HCT116 (cell line): ENCODE results near the gene ITIH1. TPM values are rescaled to one million over a fixed set of nuclear protein-coding genes. Genes with fewer than 3 reads are reported as not detected.

ENCODE experiments used
- ATAC-seq: fragments of 200-7000 bp; cut with Tn5 transposase; 2 replicates; pipeline ENCODE4 v1.9.1; 2020; ENCODE audit warnings: mild to moderate bottlenecking, moderate library complexity
- BruUV-seq: library from RNA; stranded (reverse); fragments of 400-500 nt; replicated peaks from 2 replicates; lab custom pipeline; 2021; lab: Mats Ljungman, UMichigan
- CTCF ChIA-PET: fragments of 300-600 bp; sonication (Branson Sonifier 250); formaldehyde crosslinking; loops from one replicate; lab custom pipeline; 2021; ENCODE audit warnings: antibody characterized with exemption; lab: Charles Lee
- POLR2A ChIA-PET: fragments of 300-600, 350-600 bp; sonication (Branson Sonifier 250); formaldehyde crosslinking; loops from one replicate; lab custom pipeline; 2021; ENCODE audit warnings: antibody characterized with exemption; lab: Charles Lee
- RAD21 ChIA-PET, 2 experiments: fragments of 300-600 bp; sonication (Branson Sonifier 250); formaldehyde crosslinking; loops; one replicate each; lab custom pipeline; 2023; ENCODE audit warnings: low total read pairs in 2 of 2; ENCODE audit not compliant: uncharacterized antibody in 2 of 2, unreplicated experiment in 2 of 2, low non-redundant PET in 1 of 2; lab: Charles Lee
- DNase-seq: peaks from one replicate; pipeline ENCODE4 v3.0.0-alpha.2; 2010; ENCODE audit warnings: low read depth, low spot score
- H2AFZ ChIP-seq: fragments of 200-600 bp; shearing (Covaris generic), sonication (generic); 2 replicates; pipeline ENCODE4 v1.6.1; 2017; ENCODE audit warnings: low read depth, mixed run types, mixed read lengths, antibody characterized with exemption, low read length; ENCODE audit not compliant: poor library complexity, severe bottlenecking
- H3K27ac ChIP-seq: 2 replicates; pipeline ENCODE4 v1.5.1; 2012; ENCODE audit warnings: low read depth, low read length
- H3K27me3 ChIP-seq: fragments of 200-600 bp; sonication (generic); 2 replicates; pipeline ENCODE4 v1.6.1; 2016; ENCODE audit warnings: mixed run types, low read length, mixed read lengths; ENCODE audit not compliant: insufficient read depth
- H3K36me3 ChIP-seq, 2 experiments: fragments of 200-500 bp in 1 of 2; fragments of 200-600 bp in 1 of 2; sonication (Bioruptor generic) in 1 of 2; sonication (generic) in 1 of 2; 2 replicates each; pipeline versions ENCODE4 v1.5.1 to v1.6.1; 2014 to 2016; ENCODE audit warnings: low read length in 2 of 2, inconsistent platforms in 1 of 2, mixed read lengths in 1 of 2, mixed run types in 1 of 2; ENCODE audit not compliant: insufficient read depth in 2 of 2, control insufficient read depth in 1 of 2
- H3K4me1 ChIP-seq, 2 experiments: fragments of 200-600 bp in 1 of 2; sonication (generic) in 1 of 2; 2 replicates each; pipeline versions ENCODE4 v1.5.1 to v1.6.1; 2012 to 2017; ENCODE audit warnings: low read length in 2 of 2, inconsistent platforms in 1 of 2, mild to moderate bottlenecking in 1 of 2, mixed read lengths in 1 of 2, mixed run types in 1 of 2, moderate library complexity in 1 of 2; ENCODE audit not compliant: insufficient read depth in 2 of 2, control insufficient read depth in 1 of 2
- H3K4me2 ChIP-seq: fragments of 200-600 bp; sonication (generic); 2 replicates; pipeline ENCODE4 v1.6.1; 2017; ENCODE audit warnings: mixed run types, low read length, mixed read lengths
- H3K4me3 ChIP-seq, 2 experiments: fragments of 200-600 bp in 1 of 2; sonication (generic) in 1 of 2; replicated peaks in 1 of 2; 2 replicates each; pipeline ENCODE4 v1.5.1; 2011 to 2016; ENCODE audit warnings: low read length in 2 of 2, control low read depth in 1 of 2, low read depth in 1 of 2, mild to moderate bottlenecking in 1 of 2, mixed read lengths in 1 of 2, mixed run types in 1 of 2
- H3K79me2 ChIP-seq: fragments of 200-600 bp; sonication (generic); 2 replicates; pipeline ENCODE4 v1.6.1; 2017; ENCODE audit warnings: mild to moderate bottlenecking, mixed run types, low read length, moderate library complexity, mixed read lengths; ENCODE audit not compliant: insufficient read depth
- H3K9ac ChIP-seq: fragments of 200-600 bp; sonication (generic); 2 replicates; pipeline ENCODE4 v1.6.1; 2016; ENCODE audit warnings: low read length, mixed read lengths
- H3K9me2 ChIP-seq: fragments of 200-600 bp; sonication (generic), shearing (Covaris generic); 2 replicates; pipeline ENCODE4 v1.6.1; 2017; ENCODE audit warnings: mixed run types, mild to moderate bottlenecking, moderate library complexity; ENCODE audit not compliant: insufficient read depth
- H3K9me3 ChIP-seq, 2 experiments: fragments of 200-500 bp in 1 of 2; fragments of 200-600 bp in 1 of 2; sonication (Bioruptor generic) in 1 of 2; sonication (generic) in 1 of 2; 2 replicates each; pipeline ENCODE4 v1.6.1; 2014 to 2017; ENCODE audit warnings: low read length in 2 of 2, mixed read lengths in 2 of 2, inconsistent platforms in 1 of 2, low read depth in 1 of 2, mild to moderate bottlenecking in 1 of 2, mixed run types in 1 of 2, moderate library complexity in 1 of 2; ENCODE audit not compliant: control insufficient read depth in 1 of 2, insufficient read depth in 1 of 2
- H4K20me1 ChIP-seq: fragments of 200-600 bp; sonication (generic), shearing (Covaris generic); 2 replicates; pipeline ENCODE4 v1.6.1; 2017; ENCODE audit warnings: mixed run types, mild to moderate bottlenecking, moderate library complexity; ENCODE audit not compliant: insufficient read depth
- CBX3 ChIP-seq: IDR thresholded peaks from 2 replicates; pipeline ENCODE4 v1.6.1; 2012; ENCODE audit warnings: low read depth
- CEBPB ChIP-seq: IDR thresholded peaks from 2 replicates; pipeline ENCODE4 v1.6.1; 2012; ENCODE audit warnings: low read depth
- ELF1 ChIP-seq: IDR thresholded peaks from 2 replicates; pipeline ENCODE4 v1.6.1; 2012; ENCODE audit warnings: low read depth, borderline replicate concordance
- EZH2 ChIP-seq: fragments of 200-600 bp; sonication (generic); IDR thresholded peaks from 2 replicates; pipeline ENCODE4 v1.6.1; 2017; ENCODE audit warnings: antibody characterized with exemption, mixed run types
- EZH2phosphoT487 ChIP-seq: fragments of 200-600 bp; IDR thresholded peaks from 2 replicates; pipeline ENCODE4 v1.6.1; 2018; ENCODE audit warnings: antibody characterized with exemption, borderline replicate concordance
- FOSL1 ChIP-seq: IDR thresholded peaks from 2 replicates; pipeline ENCODE4 v1.6.1; 2012; ENCODE audit warnings: low read depth
- JUND ChIP-seq: IDR thresholded peaks from 2 replicates; pipeline ENCODE4 v1.6.1; 2012
- RAD21 ChIP-seq: IDR thresholded peaks from 2 replicates; pipeline ENCODE4 v1.6.1; 2012; ENCODE audit warnings: low read depth, mild to moderate bottlenecking
- SIN3A ChIP-seq: IDR thresholded peaks from 2 replicates; pipeline ENCODE4 v1.6.1; 2012; ENCODE audit warnings: low read depth
- SP1 ChIP-seq: IDR thresholded peaks from 2 replicates; pipeline ENCODE4 v1.6.1; 2012; ENCODE audit warnings: low read depth
- SRF ChIP-seq: IDR thresholded peaks from 2 replicates; pipeline ENCODE4 v1.6.1; 2012; ENCODE audit warnings: low read depth
- TCF7L2 ChIP-seq: IDR thresholded peaks from 2 replicates; pipeline ENCODE4 v1.7.0; 2011; ENCODE audit warnings: borderline replicate concordance, inconsistent platforms; ENCODE audit not compliant: insufficient read depth, insufficient read length; ENCODE audit errors: extremely low read depth
- YY1 ChIP-seq: IDR thresholded peaks from 2 replicates; pipeline ENCODE4 v1.6.1; 2011; ENCODE audit warnings: low read length, low read depth, moderate library complexity, mild to moderate bottlenecking; ENCODE audit not compliant: insufficient replicate concordance; ENCODE audit errors: extremely low read depth
- ZNF274 ChIP-seq: fragments of 200-500 bp; sonication (Bioruptor generic); IDR thresholded peaks from 2 replicates; pipeline ENCODE4 v1.6.1; 2014; ENCODE audit warnings: mild to moderate bottlenecking, low read depth, low read length, inconsistent platforms
- intact Hi-C: fragments of 100-400 bp; cut with micrococcal nuclease; formaldehyde crosslinking; loops from 2 replicates; pipeline ENCODE4 v1.10.0; 2022
- total RNA-seq: library from RNA; stranded (reverse); gene quantifications from one replicate; pipeline ENCODE4 v1.2.1, GENCODE V29; 2021; ENCODE audit not compliant: unreplicated experiment
- TF ChIP-seq, protein P1 (sequence below): IDR thresholded peaks from 2 replicates; pipeline ENCODE4 v1.6.1; 2012
- TF ChIP-seq, protein P2 (sequence below): IDR thresholded peaks from 2 replicates; pipeline ENCODE4 v1.6.1; 2012
- TF ChIP-seq, protein P3 (sequence below): IDR thresholded peaks from 2 replicates; pipeline ENCODE4 v1.6.1; 2011; ENCODE audit warnings: mild to moderate bottlenecking, low read length, moderate library complexity; ENCODE audit not compliant: insufficient replicate concordance; ENCODE audit errors: extremely low read depth

ITIH1 gene
- total RNA-seq, 1 experiment from 2014 or later: 0.37 TPM

DNA sequence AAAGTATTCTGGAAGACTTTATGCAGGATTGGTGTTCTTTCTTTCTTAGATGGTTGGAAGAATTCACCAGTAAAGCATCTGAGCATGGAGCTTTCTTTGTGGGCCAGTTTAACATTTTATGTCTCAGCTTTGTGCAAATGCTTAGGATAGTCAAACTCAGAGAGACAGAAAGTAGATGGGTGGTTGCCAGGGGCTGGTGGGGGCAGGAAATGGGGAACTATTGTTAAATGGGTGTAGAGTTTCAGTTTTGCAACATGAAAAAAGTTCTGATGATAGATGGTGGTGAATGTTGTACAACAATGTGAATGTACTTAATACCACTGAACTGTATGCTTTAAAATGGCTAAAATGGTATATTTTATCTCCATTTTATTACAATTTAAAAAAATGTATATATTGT is 46.7 kb upstream of the ITIH1 start:
- BruUV-seq: no TSS peak
- intact Hi-C loops: no loop called here
- no peak for DNase-seq
- H3K9me2 ChIP-seq: no peaks in the 10 kb centered on the region
- no peaks in the 10 kb centered on the region for H4K20me1 ChIP-seq
- H3K36me3 ChIP-seq: peaks cover 14 to 34% of the 10 kb centered on the region in 2 experiments
- TF ChIP-seq, protein P1, sequence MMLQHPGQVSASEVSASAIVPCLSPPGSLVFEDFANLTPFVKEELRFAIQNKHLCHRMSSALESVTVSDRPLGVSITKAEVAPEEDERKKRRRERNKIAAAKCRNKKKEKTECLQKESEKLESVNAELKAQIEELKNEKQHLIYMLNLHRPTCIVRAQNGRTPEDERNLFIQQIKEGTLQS: no peak
- no peak for TF ChIP-seq SP1
- TF ChIP-seq JUND: no peak
- TF ChIP-seq, protein P2, sequence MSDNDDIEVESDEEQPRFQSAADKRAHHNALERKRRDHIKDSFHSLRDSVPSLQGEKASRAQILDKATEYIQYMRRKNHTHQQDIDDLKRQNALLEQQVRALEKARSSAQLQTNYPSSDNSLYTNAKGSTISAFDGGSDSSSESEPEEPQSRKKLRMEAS: no peak
- TF ChIP-seq EZH2: no peak
- TF ChIP-seq ZNF274: no peak
- TF ChIP-seq RAD21: no peak
- TF ChIP-seq SIN3A: no peak
- TF ChIP-seq SRF: no peak
- TF ChIP-seq CBX3: no peak
- no peak for TF ChIP-seq ELF1
- H3K4me3 ChIP-seq: no peak overlapping the region
- ChIA-PET RAD21 (interaction anchor here in 1 of 2 experiments (0.6 kb wide), 1 partner anchor 27 kb away, joined by 3 read pairs; no protein-coding TSS in a partner anchor), CTCF (no interaction called here), POLR2A (no interaction called here)
- H3K9me3 ChIP-seq: no peaks in the 10 kb centered on the region
- H2AFZ ChIP-seq: no peak overlapping the region
- H3K4me2 ChIP-seq: no peak overlapping the region
- no peak overlapping the region for H3K9ac ChIP-seq
- H3K79me2 ChIP-seq: no peaks in the 10 kb centered on the region
- no peak overlapping the region for H3K27ac ChIP-seq
- peaks cover 0 to 9% of the 10 kb centered on the region in 2 experiments; a peak in 1 of 4 replicates for H3K4me1 ChIP-seq
- no peak for ATAC-seq
- H3K27me3 ChIP-seq: no peaks in the 10 kb centered on the region

DNA sequence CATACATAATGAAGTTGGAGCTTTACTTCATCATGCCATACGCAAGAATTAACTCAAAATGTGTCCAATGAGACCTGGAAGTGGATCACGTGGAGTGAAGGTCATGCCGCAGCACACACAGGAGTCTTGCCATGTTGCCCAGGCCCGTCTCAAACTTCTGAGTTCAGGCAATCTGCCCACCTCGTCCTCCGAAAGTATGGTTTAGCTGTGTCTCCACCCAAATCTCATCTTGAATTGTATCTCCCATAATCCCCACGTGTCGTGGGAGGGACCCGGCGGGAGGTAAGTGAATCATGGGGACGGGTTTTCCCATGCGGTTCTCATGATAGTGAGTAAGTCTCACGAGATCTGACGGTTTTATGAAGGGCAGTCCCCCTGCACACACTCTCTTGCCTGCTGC is 45.8 kb upstream of the ITIH1 start:
- Histone ChIP-seq H3K9me2 (no peaks in the 10 kb centered on the region), H3K27me3 (no peaks in the 10 kb centered on the region), H3K4me2 (no peak overlapping the region), H3K27ac (no peak overlapping the region), H3K9me3 (no peaks in the 10 kb centered on the region), H2AFZ (no peak overlapping the region), H3K36me3 (peaks cover 14 to 37% of the 10 kb centered on the region in 2 experiments), H4K20me1 (no peaks in the 10 kb centered on the region), H3K9ac (no peak overlapping the region), H3K4me3 (no peak overlapping the region), H3K79me2 (no peaks in the 10 kb centered on the region), H3K4me1 (peaks cover 0 to 9% of the 10 kb centered on the region in 2 experiments; a peak in 1 of 4 replicates)
- CTCF ChIA-PET: no interaction called here
- no peak for ATAC-seq
- POLR2A ChIA-PET: no interaction called here
- RAD21 ChIA-PET: no interaction called here
- DNase-seq: no peak
- TF ChIP-seq TCF7L2 (no peak), YY1 (no peak), EZH2phosphoT487 (no peak), EZH2 (no peak), JUND (no peak), CBX3 (no peak), CEBPB (no peak), RAD21 (no peak), ZNF274 (no peak), FOSL1 (no peak), SRF (no peak)
- TF ChIP-seq, protein P2: no peak
- TF ChIP-seq, protein P3, sequence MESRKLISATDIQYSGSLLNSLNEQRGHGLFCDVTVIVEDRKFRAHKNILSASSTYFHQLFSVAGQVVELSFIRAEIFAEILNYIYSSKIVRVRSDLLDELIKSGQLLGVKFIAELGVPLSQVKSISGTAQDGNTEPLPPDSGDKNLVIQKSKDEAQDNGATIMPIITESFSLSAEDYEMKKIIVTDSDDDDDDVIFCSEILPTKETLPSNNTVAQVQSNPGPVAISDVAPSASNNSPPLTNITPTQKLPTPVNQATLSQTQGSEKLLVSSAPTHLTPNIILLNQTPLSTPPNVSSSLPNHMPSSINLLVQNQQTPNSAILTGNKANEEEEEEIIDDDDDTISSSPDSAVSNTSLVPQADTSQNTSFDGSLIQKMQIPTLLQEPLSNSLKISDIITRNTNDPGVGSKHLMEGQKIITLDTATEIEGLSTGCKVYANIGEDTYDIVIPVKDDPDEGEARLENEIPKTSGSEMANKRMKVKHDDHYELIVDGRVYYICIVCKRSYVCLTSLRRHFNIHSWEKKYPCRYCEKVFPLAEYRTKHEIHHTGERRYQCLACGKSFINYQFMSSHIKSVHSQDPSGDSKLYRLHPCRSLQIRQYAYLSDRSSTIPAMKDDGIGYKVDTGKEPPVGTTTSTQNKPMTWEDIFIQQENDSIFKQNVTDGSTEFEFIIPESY: no peak
- BruUV-seq: no TSS peak
- intact Hi-C loops: no loop called here
